A549 (cell line): ENCODE results near the gene MAML3. TPM values are rescaled to one million over a fixed set of nuclear protein-coding genes. Genes with fewer than 3 reads are reported as not detected.

Experiments
- ATAC-seq, 2 experiments: fragments of 200-7000 bp in 1 of 2; fragments of >200 bp in 1 of 2; cut with Nextera tagmentation in 1 of 2; cut with Tn5 transposase in 1 of 2; 3 replicates each; pipeline versions ENCODE4 v1.8.0 to v1.9.1; 2018 to 2020; ENCODE audit warnings: mild to moderate bottlenecking in 1 of 2, moderate library complexity in 1 of 2
- CTCF ChIA-PET: fragments of 300-600 bp; sonication (Branson Sonifier 250); formaldehyde crosslinking; extraction: SDS; loops from one replicate; lab custom pipeline; 2021; ENCODE audit warnings: antibody characterized with exemption, inconsistent platforms; lab: Yijun Ruan, JAX
- POLR2A ChIA-PET: fragments of 350-600 bp; formaldehyde crosslinking; extraction: SDS; loops from one replicate; lab custom pipeline; 2021; ENCODE audit warnings: antibody characterized with exemption, inconsistent platforms; lab: Yijun Ruan, JAX
- DNase-seq, 2 experiments: peaks; one replicate each; pipeline versions ENCODE4 v3.0.0 to v3.0.0-alpha.2; 2011 to 2016; ENCODE audit warnings: low read depth in 1 of 2, low spot score in 1 of 2
- FAIRE-seq: peaks from 2 replicates; lab custom pipeline; 2011; peaks lifted over from hg19 to GRCh38; lab: Jason Lieb, UNC
- H3K27ac ChIP-seq, 2 experiments: fragments of >200 bp; sonication (Bioruptor Twin); formaldehyde crosslinking; 3 replicates each; pipeline ENCODE4 v1.5.1; 2016 to 2017
- H3K4me1 ChIP-seq: fragments of >200 bp; sonication (Bioruptor Twin); formaldehyde crosslinking; 3 replicates; pipeline ENCODE4 v1.6.1; 2016
- H3K4me2 ChIP-seq: fragments of >200 bp; sonication (Bioruptor Twin); formaldehyde crosslinking; 3 replicates; pipeline ENCODE4 v1.6.1; 2016
- H3K4me3 ChIP-seq: fragments of >200 bp; sonication (Bioruptor Twin); formaldehyde crosslinking; 3 replicates; pipeline ENCODE4 v1.5.1; 2016
- H3K9me3 ChIP-seq: fragments of >200 bp; sonication (Bioruptor Twin); formaldehyde crosslinking; 3 replicates; pipeline ENCODE4 v1.6.1; 2016
- CHD4 ChIP-seq: fragments of 200-600 bp; sonication (generic); IDR thresholded peaks from 2 replicates; pipeline ENCODE4 v1.6.1; 2016; ENCODE audit warnings: antibody characterized with exemption, mild to moderate bottlenecking, borderline replicate concordance
- E2F6 ChIP-seq: IDR thresholded peaks from 2 replicates; pipeline ENCODE4 v1.6.1; 2012; ENCODE audit warnings: low read depth, borderline replicate concordance
- EHMT2 ChIP-seq: fragments of 200-600 bp; sonication (generic); IDR thresholded peaks from 2 replicates; pipeline ENCODE4 v1.6.1; 2016; ENCODE audit warnings: antibody characterized with exemption, low read depth, mild to moderate bottlenecking, moderate library complexity
- FOSL2 ChIP-seq, 2 experiments: fragments of 450-650 bp in 1 of 2; fragments of >200 bp in 1 of 2; sonication (Bioruptor Twin) in 1 of 2; formaldehyde crosslinking; IDR thresholded peaks; 2 replicates each; pipeline versions ENCODE4 v1.5.0 to v1.6.1; 2016 to 2020; ENCODE audit warnings: mild to moderate bottlenecking in 1 of 2, moderate library complexity in 1 of 2
- GATA3 ChIP-seq: IDR thresholded peaks from 2 replicates; pipeline ENCODE4 v1.6.1; 2012; ENCODE audit warnings: borderline replicate concordance
- HEYL ChIP-seq: fragments of 250-450 bp; sonication (Bioruptor Pico); IDR thresholded peaks from 2 replicates; pipeline ENCODE4 v1.8.0; 2021; ENCODE audit warnings: mild to moderate bottlenecking, moderate library complexity
- HOXA7 ChIP-seq: fragments of 250-450 bp; sonication (Bioruptor Pico); IDR thresholded peaks from 2 replicates; pipeline ENCODE4 v1.5.0; 2020; ENCODE audit warnings: mild to moderate bottlenecking, moderate library complexity
- HOXB13 ChIP-seq: fragments of 250-450 bp; sonication (Bioruptor Pico); IDR thresholded peaks from 2 replicates; pipeline ENCODE4 v1.5.0; 2020; ENCODE audit warnings: low read depth, mild to moderate bottlenecking, moderate library complexity
- KDM1A ChIP-seq: fragments of 200-600 bp; sonication (generic); IDR thresholded peaks from 2 replicates; pipeline ENCODE4 v1.6.1; 2016; ENCODE audit warnings: low read depth, mild to moderate bottlenecking
- MAFK ChIP-seq: fragments of 450-650 bp; IDR thresholded peaks from 2 replicates; pipeline ENCODE4 v1.6.1; 2014; ENCODE audit not compliant: partially characterized antibody
- MAX ChIP-seq: IDR thresholded peaks from 2 replicates; pipeline ENCODE4 v1.6.1; 2012
- POLR2A ChIP-seq: IDR thresholded peaks from 2 replicates; pipeline ENCODE4 v1.6.1; 2012; ENCODE audit warnings: mild to moderate bottlenecking, low read length
- SREBF2 ChIP-seq: fragments of 450-650 bp; IDR thresholded peaks from 2 replicates; pipeline ENCODE4 v1.6.1; 2014; ENCODE audit warnings: mild to moderate bottlenecking, moderate library complexity
- TP53 ChIP-seq: fragments of 250-450 bp; sonication (Bioruptor Pico); IDR thresholded peaks from 2 replicates; pipeline ENCODE4 v1.5.0; 2021; ENCODE audit warnings: mild to moderate bottlenecking, moderate library complexity
- WGBS: methylation state at CpG from one replicate; pipeline ENCODE4 v1.1.6; 2017; ENCODE audit errors: missing lambda C conversion rate; 5-methylcytosine and 5-hydroxymethylcytosine counted together
- polyA plus RNA-seq, 4 experiments: library from polyadenylated mRNA; depleted of rRNA in 3 of 4; stranded (reverse); fragments of >200 nt; fragmentation: RNase III in 1 of 4; extraction: RNeasy Plus Mini Kit Qiagen cat#74134 plus additional on column Dnase treatment in 1 of 4; gene quantifications; 2 replicates in 3 of 4; 3 replicates in 1 of 4; pipeline ENCODE4 v1.2.3, GENCODE V29; 2011 to 2017
- TF ChIP-seq, protein P1 (sequence below): fragments of >200 bp; sonication (Bioruptor Twin); formaldehyde crosslinking; IDR thresholded peaks from 3 replicates; pipeline ENCODE4 v1.6.1; 2016
- TF ChIP-seq, protein P2 (sequence below): fragments of 450-650 bp; IDR thresholded peaks from 2 replicates; pipeline ENCODE4 v1.6.1; 2014; ENCODE audit warnings: antibody characterized with exemption

Gene MAML3
- polyA plus RNA-seq, 2 of the 4 experiments (the other 2 are of a cell fraction): 9.0 to 22.2 TPM

- WGBS: 84% methylated on average over 4 of the region's 4 CpGs
- DNase-seq: no peak
- Histone ChIP-seq H3K4me2 (no peak overlapping the region), H3K9me3 (no peaks in the 10 kb centered on the region), H3K27ac (no peak overlapping the region), H3K4me3 (no peak overlapping the region), H3K4me1 (peaks cover 12% of the 10 kb centered on the region)
- ATAC-seq: no peak
- CTCF ChIA-PET: interaction anchor here (0.7 to 1.1 kb wide), 2 partner anchors 8 to 65 kb away, joined by 3 read pairs; no protein-coding TSS in a partner anchor
- TF ChIP-seq E2F6 (no peak), POLR2A (no peak), HOXB13 (no peak), KDM1A (no peak), HOXA7 (CRISPR knock-in tag) (no peak), HEYL (CRISPR knock-in tag) (no peak), TP53 (no peak), MAFK (no peak)
- TF ChIP-seq, protein P1, sequence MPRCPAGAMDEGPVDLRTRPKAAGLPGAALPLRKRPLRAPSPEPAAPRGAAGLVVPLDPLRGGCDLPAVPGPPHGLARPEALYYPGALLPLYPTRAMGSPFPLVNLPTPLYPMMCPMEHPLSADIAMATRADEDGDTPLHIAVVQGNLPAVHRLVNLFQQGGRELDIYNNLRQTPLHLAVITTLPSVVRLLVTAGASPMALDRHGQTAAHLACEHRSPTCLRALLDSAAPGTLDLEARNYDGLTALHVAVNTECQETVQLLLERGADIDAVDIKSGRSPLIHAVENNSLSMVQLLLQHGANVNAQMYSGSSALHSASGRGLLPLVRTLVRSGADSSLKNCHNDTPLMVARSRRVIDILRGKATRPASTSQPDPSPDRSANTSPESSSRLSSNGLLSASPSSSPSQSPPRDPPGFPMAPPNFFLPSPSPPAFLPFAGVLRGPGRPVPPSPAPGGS: no peak
- no peak for FAIRE-seq
- POLR2A ChIA-PET: no interaction called here
Observed at GRCh38 chr4:139668658-139669201, 485.3 kb downstream of the MAML3 start.

- CTCF ChIA-PET: no interaction called here
- Histone ChIP-seq H3K4me1 (peaks cover 12% of the 10 kb centered on the region), H3K27ac (no peak overlapping the region), H3K4me2 (no peak overlapping the region), H3K9me3 (no peaks in the 10 kb centered on the region), H3K4me3 (no peak overlapping the region)
- POLR2A ChIA-PET: no interaction called here
- TF ChIP-seq GATA3 (no peak), CHD4 (no peak), E2F6 (no peak), MAX (no peak), EHMT2 (no peak), SREBF2 (no peak), FOSL2 (IDR thresholded peaks at IDR 0.05) (no peak), FOSL2 (CRISPR knock-in tag; IDR thresholded peaks at IDR 0.05) (no peak), POLR2A (no peak)
- TF ChIP-seq, protein P2, sequence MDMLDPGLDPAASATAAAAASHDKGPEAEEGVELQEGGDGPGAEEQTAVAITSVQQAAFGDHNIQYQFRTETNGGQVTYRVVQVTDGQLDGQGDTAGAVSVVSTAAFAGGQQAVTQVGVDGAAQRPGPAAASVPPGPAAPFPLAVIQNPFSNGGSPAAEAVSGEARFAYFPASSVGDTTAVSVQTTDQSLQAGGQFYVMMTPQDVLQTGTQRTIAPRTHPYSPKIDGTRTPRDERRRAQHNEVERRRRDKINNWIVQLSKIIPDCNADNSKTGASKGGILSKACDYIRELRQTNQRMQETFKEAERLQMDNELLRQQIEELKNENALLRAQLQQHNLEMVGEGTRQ: no peak
- no peak for DNase-seq
- 91% methylated on average over 2 of the region's 2 CpGs for WGBS
- ATAC-seq: no peak
- FAIRE-seq: no peak
Observed at GRCh38 chr4:139668036-139668435, 485.9 kb downstream of the MAML3 start.

Other genes starting within 250 kb of the MAML3 start
- 49.7 and 71.9 TPM in 2 replicates for gene SCOC, start 219.5 kb upstream of the MAML3 start, polyA plus RNA-seq (2011; rRNA removed)
- gene SCOC, start 219.5 kb upstream of the MAML3 start, polyA plus RNA-seq (2017; fragmentation: RNase III; extraction: RNeasy Plus Mini Kit Qiagen cat#74134 plus additional on column Dnase treatment): 46.0 to 50.0 TPM (median 49.3 TPM) in 3 replicates